ENCODE results near the gene MRPS33. TPM values are rescaled to one million over a fixed set of nuclear protein-coding genes. Genes with fewer than 3 reads are reported as not detected.
"Not testable (repeated sequence)": the region's sequence is repeated elsewhere in the genome, so short reads cannot be mapped to it uniquely, and the experiment has no call there.

The MRPS33 gene
- polyA plus RNA-seq (ENCODE audit: insufficient read length) = 74.3 TPM

DNA sequence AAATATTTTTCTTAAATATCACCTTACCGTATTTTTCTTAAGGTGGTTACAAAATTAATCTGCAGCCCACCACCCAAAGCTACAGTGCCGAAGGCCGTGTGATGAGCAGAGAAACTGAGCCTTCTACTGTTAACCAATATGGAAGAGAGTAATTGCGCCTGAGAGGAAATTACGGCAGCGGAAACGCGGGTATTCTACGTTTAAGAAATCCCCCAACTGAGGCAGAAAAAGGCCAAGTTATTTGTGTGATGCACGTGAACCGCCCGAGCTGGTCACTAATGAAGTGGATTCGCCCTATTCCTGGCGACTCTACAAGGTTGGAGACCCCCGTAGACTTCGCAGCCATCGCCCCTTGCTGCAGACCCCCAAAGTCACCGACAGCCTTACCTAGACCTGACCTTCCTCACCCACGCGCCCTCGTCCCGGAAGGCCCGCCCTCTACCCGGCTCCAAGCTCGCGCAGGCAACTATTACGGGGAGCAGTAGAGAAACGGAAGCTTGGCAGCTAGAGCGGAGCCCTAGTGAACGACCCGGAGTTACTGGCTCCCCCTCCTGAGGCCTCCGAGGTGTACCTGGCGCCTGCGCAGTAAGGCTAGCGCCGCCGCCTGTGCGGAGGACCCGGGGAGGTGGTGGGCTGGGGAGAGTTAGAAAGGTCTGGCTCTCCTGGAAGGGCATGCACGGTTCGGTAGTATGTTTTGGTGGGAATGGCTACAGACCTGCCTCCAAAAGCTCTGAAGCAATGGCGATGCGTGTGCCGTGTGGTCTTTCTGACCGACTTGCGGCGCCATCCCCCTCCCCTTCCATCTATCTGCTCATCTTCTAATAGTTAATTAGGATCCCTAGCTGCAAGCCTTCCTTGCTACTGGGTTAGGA lies at the start of gene MRPS33:
MRPS33 (minus strand) TSS at position 429 of the 872 bp plus-strand sequence. CDS start 4,319 bp downstream, outside the sequence.
- peak; percentile 97 for DNase-seq (ENCODE audit: low read depth)

DNA sequence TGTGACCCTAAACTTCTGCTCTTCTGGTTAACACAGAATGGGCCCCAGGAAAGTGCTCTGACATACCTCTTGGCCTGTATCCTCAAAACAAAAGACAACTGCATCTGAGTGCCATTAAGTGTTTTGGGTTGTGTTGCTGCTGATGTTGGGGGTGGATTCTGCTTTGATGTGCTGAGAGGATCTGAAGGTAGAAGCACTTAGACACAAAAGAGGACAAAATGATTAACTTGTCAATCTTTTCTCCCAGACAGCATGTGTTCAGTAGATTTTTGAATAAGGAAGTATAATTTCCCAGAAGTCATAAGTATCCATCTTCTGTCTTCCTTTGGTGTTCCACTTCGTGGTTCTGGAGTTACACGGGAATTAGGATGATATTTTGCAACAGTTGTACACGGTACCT lies 43.0 kb upstream of the MRPS33 start:
- no peak for DNase-seq (ENCODE audit: low read depth)

DNA sequence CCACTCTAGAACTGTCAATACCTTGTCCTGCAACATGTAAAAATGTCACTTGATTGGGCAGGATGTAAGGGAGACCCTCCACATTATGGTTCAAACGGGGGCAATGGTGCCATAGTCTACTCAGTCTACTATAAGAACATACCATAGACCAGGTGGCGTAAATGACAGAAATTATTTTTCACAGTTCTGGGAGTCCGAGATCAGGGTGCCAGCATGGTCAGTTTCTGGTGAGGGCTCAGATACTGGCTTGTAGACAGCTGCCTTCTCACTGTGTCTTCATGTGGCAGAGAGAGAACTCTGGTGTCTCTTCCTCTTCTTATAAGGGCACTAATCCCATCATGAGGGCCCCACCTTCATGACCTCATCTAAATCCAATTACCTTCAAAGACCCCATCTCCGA lies 40.4 kb upstream of the MRPS33 start:
- DNase-seq (ENCODE audit: low read depth) = no peak

DNA sequence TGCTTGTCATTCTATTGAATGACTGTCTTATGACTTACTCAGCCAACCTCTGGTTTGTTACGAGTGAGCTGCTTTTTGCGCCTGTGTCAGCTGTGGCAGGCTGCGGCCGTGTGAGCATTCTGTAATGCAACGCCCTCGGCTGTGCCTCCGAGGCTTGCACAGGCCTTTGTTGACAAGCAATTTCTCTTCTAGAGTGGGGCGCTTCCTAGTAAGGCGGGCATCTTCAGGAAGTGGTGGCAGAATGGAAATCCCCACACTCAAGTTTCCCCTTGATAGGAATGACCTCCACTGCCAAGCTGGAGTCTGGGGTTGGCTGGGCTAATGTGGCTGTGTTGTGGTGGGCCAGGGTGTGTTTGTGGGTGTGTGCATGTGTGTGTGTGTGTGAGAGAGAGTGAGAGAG lies 38.9 kb upstream of the MRPS33 start:
- DNase-seq (ENCODE audit: low read depth) = no peak

DNA sequence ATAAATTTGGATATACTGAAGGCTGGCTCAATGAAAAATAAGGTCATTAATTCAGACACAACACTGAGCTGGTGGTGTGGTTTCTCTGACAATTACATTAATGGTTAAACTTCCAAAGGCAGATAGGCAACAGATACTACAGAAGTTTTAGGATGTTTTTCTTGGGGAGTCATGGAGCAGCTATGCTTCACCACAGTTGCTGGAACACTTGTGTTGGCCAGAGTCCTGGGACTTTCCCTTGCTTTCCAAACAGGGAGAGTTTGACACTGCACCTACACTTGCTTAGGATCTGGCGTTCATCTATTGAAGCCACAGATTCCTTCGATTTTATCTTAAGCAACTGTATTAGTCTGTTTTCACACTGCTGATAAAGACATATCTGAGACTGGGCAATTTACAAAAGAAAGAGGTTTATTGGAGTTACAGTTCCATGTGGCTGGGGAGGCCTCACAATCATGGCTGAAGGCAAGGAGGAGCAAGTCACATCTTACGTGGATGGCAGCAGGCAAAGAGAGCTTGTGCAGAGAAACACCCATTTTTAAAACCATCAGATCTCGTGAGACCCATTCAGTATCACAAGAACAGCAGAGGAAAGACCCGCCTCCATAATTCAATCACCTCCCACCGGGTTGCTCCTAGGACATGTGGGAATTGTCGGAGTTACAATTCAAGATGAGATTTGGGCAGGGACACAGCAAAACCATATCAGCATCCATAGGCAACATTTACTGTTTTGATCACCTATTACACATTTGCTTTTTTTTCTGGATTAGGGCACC lies 31.3 kb upstream of the MRPS33 start:
- no peak for DNase-seq (ENCODE audit: low read depth)

DNA sequence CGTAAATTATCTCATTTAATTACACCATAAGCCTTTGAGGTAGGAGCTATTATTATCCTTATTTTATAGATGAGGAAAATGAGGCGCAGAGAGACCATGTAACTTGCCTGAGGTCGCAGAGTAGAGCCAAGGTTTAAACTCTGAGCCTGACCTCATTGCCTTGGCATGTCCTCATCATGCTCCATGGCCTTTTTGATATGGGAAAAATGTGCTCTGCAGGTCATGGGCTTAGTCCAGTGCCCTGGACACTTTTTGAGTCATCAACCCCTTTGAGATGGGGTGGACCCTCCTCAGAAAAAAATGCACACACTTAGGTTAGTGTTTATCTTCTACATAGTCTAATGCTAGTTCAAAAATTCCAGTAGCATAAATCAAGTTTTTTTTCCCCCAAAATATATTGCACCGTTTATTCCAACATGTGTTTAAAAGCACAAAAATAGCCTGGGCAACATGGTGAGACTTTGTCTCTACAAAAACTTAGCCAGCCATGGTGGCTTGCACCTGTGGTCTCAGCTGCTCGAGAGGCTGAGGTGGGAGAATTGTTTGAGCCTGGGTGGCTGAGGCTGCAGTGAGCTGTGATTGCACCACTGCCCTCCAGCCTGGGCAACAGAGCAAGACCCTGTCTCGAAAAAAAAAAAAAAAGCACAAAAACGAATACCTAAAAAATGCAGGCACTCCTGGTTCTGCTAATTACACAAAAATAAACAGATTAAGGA lies 30.5 kb upstream of the MRPS33 start:
- no peak for DNase-seq (ENCODE audit: low read depth)

DNA sequence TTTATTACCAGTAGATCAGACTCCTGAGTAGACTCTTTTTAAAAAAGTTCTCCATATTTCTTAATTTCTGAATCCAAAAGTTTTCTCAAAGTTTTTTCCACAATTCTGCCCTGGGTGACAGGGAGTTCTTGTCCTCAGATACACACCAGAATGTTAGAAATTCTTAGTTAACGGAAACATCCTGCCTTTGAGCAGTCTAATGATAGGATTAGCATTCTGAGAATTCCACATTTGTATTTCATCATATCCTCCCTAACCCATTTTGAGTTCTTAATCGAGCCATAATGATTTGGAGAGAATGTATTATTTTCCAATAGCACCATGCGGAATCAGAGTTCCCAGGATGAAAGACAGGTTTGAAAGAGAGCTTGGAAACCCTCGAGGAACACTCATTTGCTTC lies 28.9 kb upstream of the MRPS33 start:
- no peak for DNase-seq (ENCODE audit: low read depth)

DNA sequence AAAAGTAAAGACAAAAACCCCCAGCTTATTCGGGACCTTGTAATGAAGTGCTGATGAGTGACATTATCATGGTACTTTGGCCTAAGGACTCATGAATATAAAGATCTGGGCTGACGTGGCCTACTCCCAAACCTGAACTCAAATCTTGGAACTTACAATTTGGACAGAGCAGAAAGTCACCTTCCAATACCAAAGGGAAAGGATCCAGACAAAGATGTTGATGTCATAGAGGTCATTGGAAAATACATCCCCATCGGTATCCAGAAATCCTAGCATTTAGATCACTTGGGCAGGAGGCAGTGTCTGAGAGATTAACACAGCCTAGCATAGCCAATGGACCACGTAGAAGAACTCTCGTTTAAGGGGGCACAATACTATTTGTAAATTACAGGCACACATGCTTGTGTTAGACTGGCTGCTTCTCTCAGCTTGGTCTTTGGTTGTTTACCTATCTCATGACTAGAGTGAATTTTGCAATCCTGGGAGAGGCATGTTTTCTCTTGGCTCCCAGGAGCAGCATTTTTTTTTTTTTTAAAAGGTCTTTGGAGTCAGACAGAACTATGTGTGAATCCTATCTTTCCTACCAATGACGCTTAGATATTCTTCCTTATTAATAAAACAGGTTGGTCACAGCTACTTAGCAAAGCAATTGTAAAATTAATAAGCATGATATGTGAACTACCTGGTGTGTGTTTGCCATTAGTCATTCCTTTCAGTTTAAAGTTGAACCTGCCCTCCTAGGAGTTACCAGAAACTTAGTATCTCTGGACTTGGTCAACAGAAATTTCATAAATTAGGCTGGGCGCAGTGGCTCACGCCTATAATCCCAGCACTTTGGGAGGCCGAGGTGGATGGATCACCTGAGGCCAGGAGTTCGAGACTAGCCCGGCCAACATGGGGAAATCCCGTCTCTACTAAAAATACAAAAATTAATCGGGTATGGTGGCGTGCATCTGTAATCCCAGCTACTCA lies 27.8 kb upstream of the MRPS33 start:
- DNase-seq (ENCODE audit: low read depth) = no peak

DNA sequence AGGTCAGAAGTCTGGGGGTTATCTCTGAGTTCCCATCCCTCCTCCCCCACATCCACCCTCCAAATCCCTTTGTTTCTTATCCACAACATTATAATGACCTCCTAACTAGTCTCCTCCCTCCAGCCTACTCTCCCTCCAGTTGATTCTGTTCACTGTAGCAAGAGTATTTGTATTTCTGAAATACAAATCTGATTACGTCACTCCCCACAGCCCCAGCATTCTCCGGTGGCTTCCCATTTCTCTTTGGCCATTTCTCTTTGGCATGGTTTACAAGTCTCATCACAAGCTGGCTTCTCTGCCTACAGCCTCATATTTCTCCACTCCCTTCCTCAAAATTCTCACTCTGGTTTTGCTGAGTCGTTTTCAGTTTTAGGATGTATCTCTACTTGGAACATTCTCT lies 24.6 kb upstream of the MRPS33 start:
- no peak for DNase-seq (ENCODE audit: low read depth)

DNA sequence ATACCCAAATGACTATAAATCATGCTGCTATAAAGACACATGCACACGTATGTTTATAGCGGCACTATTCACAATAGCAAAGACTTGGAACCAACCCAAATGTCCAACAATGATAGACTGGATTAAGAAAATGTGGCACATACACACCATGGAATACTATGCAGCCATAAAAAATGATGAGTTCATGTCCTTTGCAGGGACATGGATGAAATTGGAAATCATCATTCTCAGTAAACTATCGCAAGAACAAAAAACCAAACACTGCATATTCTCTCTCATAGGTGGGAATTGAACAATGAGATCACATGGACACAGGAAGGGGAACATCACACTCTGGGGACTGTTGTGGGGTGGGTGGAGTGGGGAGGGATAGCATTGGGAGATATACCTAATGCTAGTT lies 23.3 kb upstream of the MRPS33 start:
- not testable (repeated sequence) for DNase-seq (ENCODE audit: low read depth)

DNA sequence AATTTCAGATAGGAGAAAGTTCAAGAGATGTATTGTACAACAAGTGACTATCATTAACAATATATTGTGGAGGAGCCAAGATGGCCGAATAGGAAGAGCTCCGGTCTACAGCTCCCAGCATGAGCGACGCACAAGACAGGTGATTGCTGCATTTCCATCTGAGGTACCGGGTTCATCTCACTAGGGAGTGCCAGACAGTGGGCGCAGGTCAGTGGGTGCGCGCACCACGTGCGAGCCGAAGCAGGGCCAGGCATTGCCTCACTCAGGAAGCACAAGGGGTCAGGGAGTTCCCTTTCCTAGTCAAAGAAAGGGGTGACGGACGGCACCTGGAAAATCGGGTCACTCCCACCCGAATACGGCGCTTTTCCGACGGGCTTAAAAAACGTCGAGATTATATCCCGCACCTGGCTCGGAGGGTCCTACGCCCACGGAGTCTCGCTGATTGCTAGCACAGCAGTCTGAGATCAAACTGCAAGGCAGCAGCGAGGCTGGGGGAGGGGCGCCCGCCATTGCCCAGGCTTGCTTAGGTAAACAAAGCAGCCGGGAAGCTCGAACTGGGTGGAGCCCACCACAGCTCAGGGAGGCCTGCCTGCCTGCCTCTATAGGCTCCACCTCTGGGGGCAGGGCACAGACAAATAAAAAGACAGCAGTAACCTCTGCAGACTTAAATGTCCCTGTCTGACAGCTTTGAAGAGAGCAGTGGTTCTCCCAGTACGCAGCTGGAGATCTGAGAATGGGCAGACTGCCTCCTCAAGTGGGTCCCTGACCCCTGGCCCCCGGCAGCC lies 18.0 kb upstream of the MRPS33 start:
- DNase-seq (ENCODE audit: low read depth) = not testable (repeated sequence)

DNA sequence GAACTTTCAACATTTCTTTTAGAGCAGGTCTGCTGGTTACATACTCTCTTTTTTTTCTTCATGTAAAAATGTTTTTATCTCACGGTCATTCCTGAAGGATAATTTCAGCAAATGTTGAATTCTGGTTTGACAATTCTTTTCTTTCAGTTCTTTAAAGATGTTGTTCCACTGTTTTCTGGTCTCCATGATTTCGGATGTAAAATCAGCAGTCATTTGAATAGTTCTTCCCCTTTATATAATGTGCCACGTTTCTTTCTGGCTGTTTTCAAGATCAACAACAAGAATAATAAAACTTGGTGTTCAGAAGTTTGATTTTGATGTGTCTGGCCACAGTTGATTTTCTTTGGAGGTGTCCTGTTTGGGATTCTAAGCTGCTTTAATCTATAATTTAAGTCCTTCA lies 14.0 kb upstream of the MRPS33 start:
- DNase-seq (ENCODE audit: low read depth) = no peak

DNA sequence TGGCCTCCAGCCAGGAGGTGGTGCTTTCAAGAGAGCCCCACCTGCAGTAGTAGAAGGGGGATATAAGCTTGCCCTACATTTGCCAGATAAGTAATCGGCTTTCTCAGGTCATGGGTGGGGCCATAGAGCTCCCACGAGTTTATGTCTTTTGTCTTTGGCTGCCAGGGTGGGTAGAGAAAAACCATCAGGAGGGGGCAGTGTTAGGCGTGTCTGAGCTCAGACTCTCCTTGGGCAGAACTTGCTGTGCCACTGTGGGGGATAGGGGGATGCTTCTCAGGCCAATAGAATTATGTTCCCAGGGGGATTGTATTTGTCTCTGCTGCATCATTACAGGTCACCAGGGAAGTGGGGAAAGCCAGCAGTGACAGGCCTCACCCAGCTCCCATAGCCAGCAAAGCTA lies 12.3 kb upstream of the MRPS33 start:
- DNase-seq (ENCODE audit: low read depth) = no peak

DNA sequence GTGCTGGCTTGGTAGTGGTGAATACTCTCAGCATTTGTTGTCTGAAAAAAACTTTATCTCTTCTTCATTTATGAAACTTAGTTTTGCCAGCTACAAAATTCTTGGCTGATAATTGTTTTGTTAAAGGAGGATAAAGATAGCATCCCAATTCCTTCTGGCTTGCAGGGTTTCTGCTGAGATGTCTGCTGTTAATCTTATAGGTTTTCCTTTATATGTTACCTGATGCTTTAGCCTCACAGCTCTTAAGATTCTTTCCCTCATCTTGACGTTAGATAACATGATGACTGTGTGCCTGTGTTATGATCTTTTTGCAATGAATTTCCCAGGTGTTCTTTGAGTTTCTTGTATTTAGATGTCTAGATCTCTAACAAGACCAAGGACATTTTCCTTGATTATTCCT lies 9.9 kb upstream of the MRPS33 start:
- DNase-seq (ENCODE audit: low read depth) = no peak

DNA sequence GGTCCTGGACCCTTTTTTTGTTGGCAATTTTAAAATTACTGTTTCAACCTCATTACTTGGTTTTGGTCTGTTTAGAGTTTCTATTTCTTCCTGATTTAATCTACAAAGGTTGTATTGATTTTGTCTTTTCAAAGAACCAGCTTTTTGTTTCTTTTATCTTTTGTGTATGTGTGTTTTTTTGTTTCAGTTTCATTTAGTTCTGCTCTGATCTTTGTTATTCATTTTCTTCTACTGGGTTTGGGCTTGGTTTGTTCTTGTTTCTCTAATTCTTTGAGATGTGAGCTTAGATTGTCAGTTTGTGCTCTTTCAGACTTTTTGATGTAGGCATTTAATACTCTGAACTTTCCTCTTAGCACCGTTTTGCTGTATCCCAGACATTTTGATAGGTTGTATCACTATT lies 8.5 kb upstream of the MRPS33 start:
- DNase-seq (ENCODE audit: low read depth) = no peak

DNA sequence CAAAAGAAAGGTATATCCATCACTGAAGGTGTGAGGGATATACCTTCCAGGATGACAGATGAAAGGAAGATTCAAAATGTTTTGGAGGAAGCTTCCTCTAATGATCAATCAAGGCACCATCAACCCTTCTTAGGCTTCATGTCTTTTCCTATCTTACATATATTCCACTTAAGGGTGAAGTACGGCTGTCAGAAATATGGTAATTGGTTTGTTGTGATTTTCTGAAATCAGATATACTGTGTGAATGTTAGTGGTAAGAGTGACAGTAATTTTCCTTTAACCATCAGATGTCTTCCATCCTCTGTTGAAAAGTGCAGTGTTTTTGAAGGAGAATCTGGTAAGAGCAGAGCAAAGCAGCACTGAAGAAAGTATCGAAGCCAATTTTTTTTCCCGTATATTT lies 2.8 kb upstream of the MRPS33 start:
- DNase-seq (ENCODE audit: low read depth) = no peak

DNA sequence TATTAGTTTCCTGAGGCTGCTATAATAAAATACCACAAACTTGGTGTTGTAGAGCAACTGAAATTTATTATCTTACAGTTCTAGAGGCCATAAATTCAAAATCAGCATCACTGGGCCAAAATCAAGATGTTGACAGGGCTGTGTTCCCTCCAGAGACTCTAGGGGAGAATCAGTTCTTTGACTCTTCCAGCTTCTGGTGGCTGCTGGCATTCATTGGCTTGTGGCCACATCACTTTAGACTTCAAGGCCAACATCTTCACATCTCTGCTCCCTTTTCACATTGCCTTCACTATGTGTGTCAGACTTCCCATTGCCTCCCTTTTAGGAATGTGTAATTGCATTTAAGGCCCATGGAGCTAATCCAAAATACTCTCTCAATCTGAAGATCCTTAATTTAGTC lies 1.6 kb upstream of the MRPS33 start:
- no peak for DNase-seq (ENCODE audit: low read depth)

DNA sequence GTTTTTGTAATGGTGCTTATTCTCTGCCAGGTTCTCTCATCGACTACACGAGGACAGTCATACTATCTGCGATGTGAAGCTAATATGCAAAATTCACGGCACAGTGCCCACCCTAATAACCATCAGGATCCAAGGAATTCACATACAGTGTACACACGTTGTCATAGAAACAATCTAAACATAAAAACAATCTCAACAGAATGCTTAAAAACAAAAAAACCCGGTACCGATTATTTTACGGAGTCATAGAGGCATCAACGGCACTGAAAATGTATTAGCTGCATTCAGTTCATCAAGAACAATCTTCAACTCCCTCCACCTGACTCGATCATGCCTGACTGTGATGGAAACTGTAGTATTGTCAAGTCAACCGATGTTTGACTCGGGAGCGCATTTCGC lies 628 bp downstream of the MRPS33 start:
- peak; percentile 9 for DNase-seq (ENCODE audit: low read depth)

DNA sequence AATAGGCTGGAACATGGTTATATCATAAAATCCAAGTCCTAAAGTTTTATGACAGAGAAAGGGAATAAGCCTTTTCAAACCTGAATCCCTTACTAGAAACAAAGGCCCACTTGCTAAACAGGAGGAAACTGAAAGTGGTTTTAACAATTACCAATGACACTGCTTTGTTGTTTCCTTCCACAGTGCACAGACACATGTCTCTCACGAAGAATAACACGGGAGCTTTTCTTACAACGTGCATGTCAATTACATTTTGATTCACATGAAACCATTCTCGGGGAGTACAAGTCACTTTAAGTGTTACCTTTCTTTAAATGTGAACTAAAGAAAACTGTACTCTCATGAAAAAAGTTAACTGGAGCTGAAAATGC lies 1.4 kb downstream of the MRPS33 start:
- no peak for DNase-seq (ENCODE audit: low read depth)

DNA sequence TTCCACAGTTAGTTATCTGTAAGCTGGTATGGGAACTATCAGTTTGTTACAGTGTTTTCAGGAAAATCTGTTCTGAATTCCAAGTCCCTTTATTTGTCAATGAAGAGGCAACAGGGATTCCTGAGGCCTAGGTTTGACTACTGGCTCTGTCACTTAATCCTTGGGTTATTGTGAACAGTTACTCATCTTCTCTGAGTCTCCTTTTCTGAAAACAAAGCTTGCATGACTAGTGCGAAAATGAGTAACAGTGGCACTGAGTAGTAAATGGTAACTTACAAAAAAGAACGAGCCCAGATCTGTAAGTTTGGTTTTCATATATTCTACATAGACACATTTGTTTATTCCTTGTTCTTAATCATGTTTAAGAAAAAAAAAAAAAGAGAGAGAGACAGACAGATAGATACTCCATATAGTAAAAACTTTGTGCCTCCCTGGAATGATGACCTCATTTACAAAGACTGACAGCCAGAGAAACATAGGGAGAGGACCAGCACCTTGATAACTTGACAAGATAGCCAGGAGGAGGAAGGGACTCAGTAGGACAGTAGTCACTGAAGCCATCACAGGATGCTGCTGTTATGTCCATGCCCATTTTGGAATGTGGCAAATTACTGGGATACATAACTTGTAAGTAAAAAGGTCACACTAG lies 1.9 kb downstream of the MRPS33 start:
- no peak for DNase-seq (ENCODE audit: low read depth)
